HG02642 (cell line): ENCODE results near the gene IKZF1.

Experiments used
- ATAC-seq: cut with Tn5 transposase; IDR thresholded peaks from one replicate; pipeline ENCODE4 v1.9.1; 2021; ENCODE audit warnings: mild to moderate bottlenecking; ENCODE audit not compliant: unreplicated experiment, poor library complexity

Gene IKZF1

DNA sequence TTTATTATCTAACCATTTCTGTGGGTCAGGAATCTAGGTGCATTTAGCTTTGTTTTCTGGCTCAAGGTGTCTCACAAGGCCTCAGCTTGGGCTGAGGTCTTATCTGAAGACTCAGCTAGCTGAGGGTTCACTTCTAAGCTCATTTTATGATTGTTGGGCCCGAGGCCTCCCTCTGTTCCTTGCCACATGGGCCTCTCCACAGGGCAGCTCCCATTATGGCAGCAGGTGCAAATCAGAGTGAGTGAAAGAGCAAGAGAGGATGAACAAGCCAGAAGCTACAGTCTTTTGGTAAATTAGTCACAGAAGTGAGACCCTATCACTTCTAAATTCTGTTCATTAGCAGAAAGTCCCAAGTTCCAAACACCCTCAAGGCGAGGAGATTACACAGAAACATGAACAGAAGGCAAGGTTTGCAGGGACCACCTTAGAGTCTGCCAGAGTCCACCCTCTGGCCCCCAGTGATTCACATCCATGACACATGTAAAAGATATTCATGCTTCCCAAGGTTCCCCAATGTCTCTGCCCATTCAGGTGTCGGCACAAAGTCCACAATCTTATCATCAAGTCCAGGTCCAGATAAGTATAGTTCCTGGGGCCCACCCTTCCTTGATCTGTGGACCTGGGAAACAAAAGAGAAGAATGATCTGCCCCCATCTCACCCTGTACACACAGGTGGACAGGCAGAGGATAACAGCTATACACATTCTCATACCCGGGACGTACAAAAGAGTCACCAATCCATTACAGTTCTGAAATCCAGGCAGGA, 121.9 kb downstream of the IKZF1 start:
- ATAC-seq = no peak

DNA sequence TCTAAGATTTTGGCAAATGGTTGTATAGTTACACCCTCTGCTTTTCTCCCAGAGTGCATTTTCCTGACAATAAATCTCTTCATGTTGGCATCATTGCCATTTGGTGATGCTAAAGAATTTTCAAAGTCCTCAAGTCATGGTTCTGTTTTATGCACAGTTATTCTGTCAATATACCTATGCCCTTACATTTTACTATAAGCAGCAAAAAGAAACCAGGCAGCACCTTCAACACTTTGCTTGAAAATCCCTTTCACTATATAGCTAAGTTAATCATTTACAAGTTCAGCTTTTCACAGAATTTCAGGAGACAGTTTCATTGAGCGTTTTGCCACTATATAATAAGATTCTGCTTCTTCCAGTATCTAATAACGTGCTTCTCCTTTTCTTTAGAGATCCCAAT, 123.0 kb downstream of the IKZF1 start:
- ATAC-seq = no peak

DNA sequence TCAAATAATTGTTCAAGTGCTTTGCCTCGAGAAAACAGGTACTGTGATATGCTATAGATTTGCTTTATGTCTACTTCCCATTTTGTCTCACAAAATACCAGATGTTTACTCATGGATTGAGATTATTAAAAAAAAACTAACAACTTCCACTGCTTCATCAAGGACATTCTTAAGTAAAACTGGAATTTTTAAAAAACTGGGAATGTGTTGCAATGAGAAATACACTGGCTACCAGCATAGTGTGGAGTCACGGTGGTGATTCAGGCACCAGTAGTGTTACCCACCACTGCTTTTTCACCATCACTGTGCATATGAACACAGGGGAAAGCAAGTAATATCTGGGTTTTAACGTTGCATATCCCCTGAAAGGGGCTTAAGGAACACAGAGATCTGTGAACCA, 124.4 kb downstream of the IKZF1 start:
- ATAC-seq = no peak

DNA sequence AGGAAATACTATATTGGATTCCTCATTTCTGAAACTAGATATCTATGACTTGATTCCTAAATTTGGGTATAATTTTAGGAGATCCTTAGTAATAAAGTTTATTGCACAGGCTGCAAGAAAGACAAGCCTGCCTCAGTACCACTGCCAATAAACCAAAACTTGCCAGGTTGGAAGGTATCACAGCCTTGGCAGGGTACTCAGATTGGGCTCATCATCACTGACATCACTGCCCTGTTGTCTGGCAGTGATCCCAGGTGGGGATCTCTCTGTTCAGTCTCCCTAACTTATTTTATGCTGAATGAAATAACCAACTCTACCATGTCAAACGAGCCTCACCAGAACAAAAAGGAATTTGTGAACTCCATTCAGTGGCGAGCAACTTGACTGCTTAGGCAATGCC, 126.8 kb downstream of the IKZF1 start:
- ATAC-seq = no peak

DNA sequence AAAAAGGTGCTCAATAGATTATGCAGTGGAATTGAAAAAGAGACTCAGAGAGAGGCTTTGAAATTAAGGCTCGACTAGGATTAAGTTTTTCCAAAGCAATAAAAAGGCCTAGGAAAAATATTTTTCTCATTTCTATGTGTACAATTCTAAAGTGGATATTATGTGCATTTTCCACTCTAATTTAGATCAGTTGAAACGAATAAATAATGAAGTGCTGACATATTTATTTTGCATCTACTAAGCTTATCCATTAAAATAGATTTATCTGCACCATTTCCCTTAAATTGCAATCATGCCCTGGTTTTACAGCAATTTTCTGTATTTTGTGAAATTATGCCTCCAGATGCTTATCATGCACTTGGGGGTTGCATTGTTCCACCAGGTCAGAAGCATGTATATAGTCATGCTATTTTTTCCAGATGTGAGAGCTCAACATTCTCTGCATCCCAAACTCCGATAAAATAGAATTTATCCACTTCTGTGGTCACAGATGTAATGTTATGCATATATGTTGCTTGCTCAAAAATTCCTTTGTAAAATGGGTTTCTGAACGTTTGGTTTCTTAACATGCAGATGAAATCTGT, 127.3 kb downstream of the IKZF1 start:
- no peak for ATAC-seq

DNA sequence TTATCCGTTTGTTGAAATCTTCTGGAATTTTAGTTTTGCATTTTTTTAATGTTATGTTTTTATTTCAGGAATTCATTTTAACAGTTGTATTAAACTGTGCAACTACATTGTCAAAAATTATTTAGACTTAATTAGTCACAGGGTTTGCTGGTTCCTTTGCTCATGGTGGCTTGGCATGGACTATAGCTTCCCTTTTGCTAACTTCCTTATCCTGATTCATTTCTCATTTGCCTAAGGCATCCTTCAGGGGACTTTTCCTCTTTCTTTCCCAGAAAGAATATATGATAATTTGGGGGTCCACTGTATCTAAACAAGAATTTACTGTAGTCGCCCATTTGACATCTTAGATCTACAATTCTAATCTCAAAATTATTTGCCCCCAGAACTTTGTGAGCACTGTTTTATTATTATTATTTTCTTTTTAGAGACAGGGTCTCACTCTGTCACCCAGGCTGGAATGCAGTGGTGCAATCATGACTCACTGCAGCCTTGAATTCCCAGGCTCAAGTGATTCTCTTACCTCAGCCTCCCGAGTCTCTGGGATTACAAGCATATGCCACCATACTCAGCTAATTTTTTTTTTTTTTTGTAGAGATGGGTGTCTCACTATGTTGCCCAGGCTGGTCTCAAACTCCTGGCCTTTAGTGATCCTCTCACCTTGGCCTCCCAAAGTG, 131.8 kb downstream of the IKZF1 start:
- no peak for ATAC-seq

DNA sequence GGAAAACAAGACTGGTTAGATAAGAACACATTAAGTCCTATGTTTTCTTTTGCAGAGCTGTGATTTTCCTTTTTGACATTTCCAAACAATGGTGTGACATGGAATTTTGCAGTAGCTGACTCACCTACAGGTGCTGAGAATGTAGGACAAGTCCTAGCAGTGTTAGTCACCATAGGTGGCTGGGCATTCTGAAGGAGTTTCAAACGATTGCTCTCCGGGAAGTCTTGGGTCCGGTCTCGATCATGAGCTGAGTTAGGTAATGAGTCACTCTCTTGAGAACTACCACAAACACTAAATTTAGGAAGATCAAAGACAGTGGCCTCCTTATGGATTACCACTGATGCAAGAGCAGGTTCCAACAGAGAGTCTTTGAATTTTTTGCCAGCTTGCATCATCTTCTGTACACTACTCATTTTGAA, 142.0 kb downstream of the IKZF1 start:
- ATAC-seq = no peak

DNA sequence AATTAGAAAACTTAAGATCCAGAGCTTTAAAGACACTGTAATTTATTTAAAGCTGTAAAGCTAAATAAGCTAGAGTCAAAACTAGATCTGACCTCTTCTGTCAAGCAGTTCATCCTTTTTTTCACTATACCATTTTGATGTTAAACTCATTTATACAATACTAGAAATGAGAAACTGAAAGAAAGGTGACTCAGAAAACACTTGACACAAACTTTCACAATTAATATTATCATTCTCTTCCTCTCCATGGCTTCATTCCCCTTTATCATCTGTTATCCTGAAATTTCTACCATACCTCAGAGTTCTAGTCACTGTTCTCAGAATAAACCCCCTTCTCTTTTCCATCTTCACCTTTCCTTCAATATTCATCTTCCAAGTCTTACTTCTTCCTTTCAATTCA, 144.3 kb downstream of the IKZF1 start:
- ATAC-seq = no peak

DNA sequence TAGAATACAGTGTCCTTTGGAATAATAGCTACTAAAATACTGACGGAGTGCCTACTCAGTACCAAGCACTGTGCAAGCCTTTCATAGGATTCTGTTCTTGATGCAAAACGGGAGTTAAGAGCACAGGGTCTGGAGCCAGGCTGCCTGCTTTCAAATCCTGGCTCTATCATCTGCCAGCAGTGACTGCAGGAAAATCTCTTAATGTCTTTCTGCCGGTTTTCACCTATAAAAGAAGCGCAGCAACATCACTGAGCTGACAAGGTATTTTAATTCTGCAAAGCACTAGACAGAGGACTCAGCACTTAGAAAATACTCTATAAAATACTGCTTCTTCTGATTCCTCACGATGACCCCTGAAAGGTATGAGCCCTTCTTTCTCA, 145.0 kb downstream of the IKZF1 start:
- no peak for ATAC-seq

DNA sequence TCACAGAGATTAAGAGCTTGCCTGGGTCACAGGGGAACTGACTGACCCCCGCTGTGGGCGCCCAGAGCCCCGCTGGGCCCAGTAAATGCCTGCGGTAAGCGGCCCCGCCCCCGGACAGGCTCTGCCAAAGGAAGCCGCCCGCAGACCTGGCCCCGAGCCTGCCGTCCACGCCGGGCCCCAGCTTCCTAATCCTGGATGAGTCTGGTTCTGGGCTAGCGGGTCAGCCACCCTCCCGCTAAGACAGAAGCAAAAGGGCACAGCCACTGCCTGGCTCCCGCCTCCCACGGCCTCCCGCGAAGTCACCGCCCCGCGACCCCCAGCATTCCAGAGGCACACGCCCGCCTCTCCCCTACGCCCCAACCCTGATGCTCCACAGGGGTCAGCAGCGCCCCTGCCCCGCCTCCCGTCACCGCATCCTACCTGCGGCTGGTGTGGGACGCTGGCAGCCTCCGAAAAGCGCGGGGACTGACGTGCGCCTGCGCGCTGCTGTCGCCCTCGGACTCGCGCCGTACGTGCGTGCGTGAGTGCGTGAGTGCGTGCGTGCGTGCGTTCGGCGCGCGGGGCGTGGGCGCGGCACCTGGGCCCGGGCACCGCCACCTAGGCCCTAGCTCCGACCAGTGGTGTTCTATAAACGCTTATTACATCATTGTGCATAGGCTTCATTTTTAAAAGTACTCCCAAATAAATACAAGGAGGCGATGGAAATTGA, 145.5 kb downstream of the IKZF1 start, which contains the start of gene FIGNL1:
Gene FIGNL1 (minus strand): TSS at position 470 of the 709 bp plus-strand sequence. CDS start 3,063 bp downstream, outside the sequence.
- peak; percentile 89 for ATAC-seq

DNA sequence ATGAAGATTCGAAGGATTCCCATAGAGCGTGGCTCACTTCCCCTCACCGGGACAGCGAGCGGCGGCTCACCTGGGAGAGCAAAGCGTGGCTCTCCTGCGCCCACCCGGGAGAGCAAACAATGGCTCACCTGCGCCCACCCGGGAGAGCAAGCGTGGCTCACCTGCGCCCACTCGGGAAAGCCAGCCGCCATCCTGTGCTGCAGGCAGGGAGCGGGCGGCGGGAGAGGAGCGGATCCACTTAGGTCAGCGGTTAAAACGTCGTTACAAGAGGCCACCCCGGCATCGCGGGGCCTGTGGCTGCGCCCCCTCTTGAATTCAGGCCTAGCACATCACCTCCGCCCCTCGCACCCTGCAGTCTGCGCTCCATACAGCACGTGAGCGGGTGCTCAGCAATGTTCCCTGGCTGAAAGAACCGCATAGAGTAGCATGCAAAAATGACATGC, 146.1 kb downstream of the IKZF1 start:
- peak; percentile 27 for ATAC-seq
